A673 (cell line): ENCODE measurements around the gene NLN. TPM values are rescaled to one million over a fixed set of nuclear protein-coding genes. Genes with fewer than 3 reads are reported as not detected.

ENCODE experiments used
- BruUV-seq: library from RNA; stranded (reverse); fragments of 400-500 nt; replicated peaks from 2 replicates; lab custom pipeline; 2021; lab: Mats Ljungman, UMichigan
- CTCF ChIA-PET: fragments of 300-600 bp; sonication (Branson Sonifier 250); formaldehyde crosslinking; loops from one replicate; lab custom pipeline; 2022; ENCODE audit warnings: antibody characterized with exemption; lab: Charles Lee
- POLR2A ChIA-PET: fragments of 300-600 bp; sonication (Branson Sonifier 250); formaldehyde crosslinking; loops from one replicate; lab custom pipeline; 2022; ENCODE audit warnings: antibody characterized with exemption; ENCODE audit not compliant: low non-redundant PET; lab: Charles Lee
- DNase-seq: peaks from one replicate; pipeline ENCODE4 v3.0.0-alpha.2; 2015; ENCODE audit warnings: low spot score
- H3K27ac ChIP-seq: fragments of 200-600 bp; sonication (generic); 2 replicates; pipeline ENCODE4 v1.5.1; 2016; ENCODE audit warnings: mixed run types, low read depth, mild to moderate bottlenecking, mixed read lengths, antibody characterized with exemption, low read length; ENCODE audit not compliant: poor library complexity, severe bottlenecking
- H3K27me3 ChIP-seq: fragments of 200-600 bp; sonication (generic); replicated peaks from 2 replicates; pipeline ENCODE4 v1.6.1; 2017; ENCODE audit warnings: mixed run types, low read depth, mild to moderate bottlenecking, mixed read lengths, antibody characterized with exemption, low read length; ENCODE audit not compliant: insufficient read depth, poor library complexity
- H3K36me3 ChIP-seq: fragments of 200-600 bp; sonication (generic); 2 replicates; pipeline ENCODE4 v1.6.1; 2016; ENCODE audit warnings: mixed run types, mild to moderate bottlenecking, mixed read lengths, antibody characterized with exemption, low read length; ENCODE audit not compliant: insufficient read depth, poor library complexity, severe bottlenecking
- H3K4me1 ChIP-seq: fragments of 200-600 bp; sonication (generic); 2 replicates; pipeline ENCODE4 v1.6.1; 2017; ENCODE audit warnings: mixed run types, mild to moderate bottlenecking, mixed read lengths, antibody characterized with exemption, low read length; ENCODE audit not compliant: insufficient read depth, poor library complexity, severe bottlenecking
- H3K4me3 ChIP-seq: fragments of 200-600 bp; sonication (generic); 2 replicates; pipeline ENCODE4 v1.5.1; 2016; ENCODE audit warnings: low read depth, mixed run types, mild to moderate bottlenecking, mixed read lengths, low read length; ENCODE audit not compliant: poor library complexity, severe bottlenecking
- H3K9me3 ChIP-seq: fragments of 200-600 bp; sonication (generic); 2 replicates; pipeline ENCODE4 v1.6.1; 2016; ENCODE audit warnings: mixed run types, low read depth, mild to moderate bottlenecking, mixed read lengths, antibody characterized with exemption, low read length; ENCODE audit not compliant: poor library complexity, severe bottlenecking
- EZH2 ChIP-seq: fragments of 200-600 bp; sonication (generic); IDR thresholded peaks from 2 replicates; pipeline ENCODE4 v1.6.1; 2017; ENCODE audit warnings: borderline replicate concordance, low read depth, mild to moderate bottlenecking, mixed read lengths, antibody characterized with exemption, low read length; ENCODE audit not compliant: poor library complexity, severe bottlenecking
- intact Hi-C: fragments of 100-400 bp; cut with micrococcal nuclease; formaldehyde crosslinking; loops from one replicate; pipeline ENCODE4 v1.10.0; 2022; ENCODE audit not compliant: unreplicated experiment
- total RNA-seq: library from RNA; stranded (reverse); gene quantifications from 2 replicates; pipeline ENCODE4 v1.2.3, GENCODE V29; 2021
- TF ChIP-seq, protein P1 (sequence below): fragments of 300-800, 200-600 bp; sonication (generic); conservative IDR thresholded peaks from 2 replicates; pipeline ENCODE4 v1.5.1; 2017; ENCODE audit warnings: low read depth, mild to moderate bottlenecking, antibody characterized with exemption, low read length, moderate library complexity, mixed read lengths

Gene NLN
- total RNA-seq, 1 experiment from 2014 or later: 99.9 TPM

DNA sequence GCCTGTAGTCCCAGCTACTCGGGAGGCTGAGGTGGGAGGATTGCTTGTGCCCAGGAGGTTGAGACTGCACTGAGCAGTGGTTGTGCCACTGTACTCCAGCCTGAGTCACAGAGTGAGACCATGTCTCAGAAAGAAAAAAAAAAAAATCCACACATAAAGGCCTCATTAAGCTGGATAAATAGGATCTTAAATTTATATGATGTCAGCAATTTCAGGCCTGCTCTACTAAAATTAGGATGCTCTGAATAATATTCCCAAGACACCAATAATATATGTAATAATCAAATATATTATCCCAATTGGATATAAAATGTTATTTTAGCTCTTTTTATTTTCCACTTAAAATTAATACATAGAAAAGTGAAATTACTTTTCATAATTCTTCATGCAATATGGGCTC, 43.6 kb downstream of the NLN start:
- BruUV-seq: no TSS peak
- H3K4me1 ChIP-seq: no peaks in the 10 kb centered on the region
- H3K4me3 ChIP-seq: no peak overlapping the region
- ChIA-PET CTCF (no interaction called here), POLR2A (no interaction called here)
- intact Hi-C loops: no loop called here
- H3K27ac ChIP-seq: no peak overlapping the region
- peaks cover 15% of the 10 kb centered on the region for H3K36me3 ChIP-seq
- no peak for DNase-seq
- no peaks in the 10 kb centered on the region for H3K9me3 ChIP-seq
- no peak for TF ChIP-seq EZH2
- TF ChIP-seq, protein P1, sequence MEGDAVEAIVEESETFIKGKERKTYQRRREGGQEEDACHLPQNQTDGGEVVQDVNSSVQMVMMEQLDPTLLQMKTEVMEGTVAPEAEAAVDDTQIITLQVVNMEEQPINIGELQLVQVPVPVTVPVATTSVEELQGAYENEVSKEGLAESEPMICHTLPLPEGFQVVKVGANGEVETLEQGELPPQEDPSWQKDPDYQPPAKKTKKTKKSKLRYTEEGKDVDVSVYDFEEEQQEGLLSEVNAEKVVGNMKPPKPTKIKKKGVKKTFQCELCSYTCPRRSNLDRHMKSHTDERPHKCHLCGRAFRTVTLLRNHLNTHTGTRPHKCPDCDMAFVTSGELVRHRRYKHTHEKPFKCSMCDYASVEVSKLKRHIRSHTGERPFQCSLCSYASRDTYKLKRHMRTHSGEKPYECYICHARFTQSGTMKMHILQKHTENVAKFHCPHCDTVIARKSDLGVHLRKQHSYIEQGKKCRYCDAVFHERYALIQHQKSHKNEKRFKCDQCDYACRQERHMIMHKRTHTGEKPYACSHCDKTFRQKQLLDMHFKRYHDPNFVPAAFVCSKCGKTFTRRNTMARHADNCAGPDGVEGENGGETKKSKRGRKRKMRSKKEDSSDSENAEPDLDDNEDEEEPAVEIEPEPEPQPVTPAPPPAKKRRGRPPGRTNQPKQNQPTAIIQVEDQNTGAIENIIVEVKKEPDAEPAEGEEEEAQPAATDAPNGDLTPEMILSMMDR: no peak
- no peaks in the 10 kb centered on the region for H3K27me3 ChIP-seq

DNA sequence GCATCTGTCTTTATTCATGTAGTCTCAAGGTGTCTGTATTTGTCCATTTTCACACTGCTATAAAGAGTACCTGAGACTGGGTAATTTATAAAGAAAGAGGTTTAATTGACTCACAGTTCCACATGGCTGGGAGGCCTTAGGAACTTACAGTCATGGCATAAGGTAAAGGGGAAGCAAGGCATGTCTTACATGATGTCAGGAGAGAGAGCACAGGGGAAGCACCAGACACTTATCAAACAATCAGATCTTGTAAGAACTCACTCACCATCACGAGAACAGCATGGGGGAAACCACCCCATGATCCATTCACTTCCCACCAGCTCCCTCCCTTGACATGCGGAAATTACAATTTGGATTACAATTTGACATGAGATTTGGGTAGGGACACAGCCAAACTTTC, 44.2 kb downstream of the NLN start:
- Histone ChIP-seq H3K27ac (no peak overlapping the region), H3K4me3 (no peak overlapping the region), H3K36me3 (peaks cover 15% of the 10 kb centered on the region), H3K9me3 (no peaks in the 10 kb centered on the region), H3K27me3 (no peaks in the 10 kb centered on the region), H3K4me1 (no peaks in the 10 kb centered on the region)
- intact Hi-C loops: no loop called here
- no peak for DNase-seq
- no TSS peak for BruUV-seq
- TF ChIP-seq, protein P1: no peak
- no peak for TF ChIP-seq EZH2
- CTCF ChIA-PET: no interaction called here
- POLR2A ChIA-PET: no interaction called here

DNA sequence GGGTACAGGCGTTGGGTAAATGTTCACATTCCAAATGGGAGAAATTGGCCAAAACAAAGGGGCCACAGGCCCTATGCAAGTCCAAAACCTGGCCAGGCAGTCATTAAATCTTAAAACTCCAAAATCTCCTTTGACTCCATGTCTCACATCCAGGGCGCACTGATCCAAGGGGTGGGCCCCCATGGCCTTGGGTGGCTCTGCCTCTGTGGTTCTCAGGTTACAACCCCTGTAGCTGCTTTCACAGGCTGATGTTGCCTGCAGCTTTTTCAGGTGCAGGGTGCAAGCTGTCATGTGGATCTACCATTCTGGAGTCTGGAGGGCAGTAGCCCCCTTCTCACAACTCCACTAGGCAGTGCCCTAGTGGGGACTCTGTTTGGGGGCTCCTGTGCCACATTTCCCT, 44.8 kb downstream of the NLN start:
- intact Hi-C loops: no loop called here
- H3K9me3 ChIP-seq: no peaks in the 10 kb centered on the region
- ChIA-PET POLR2A (no interaction called here), CTCF (no interaction called here)
- H3K36me3 ChIP-seq: peaks cover 15% of the 10 kb centered on the region
- H3K4me3 ChIP-seq: no peak overlapping the region
- no peak overlapping the region for H3K27ac ChIP-seq
- H3K4me1 ChIP-seq: no peaks in the 10 kb centered on the region
- H3K27me3 ChIP-seq: no peaks in the 10 kb centered on the region
- BruUV-seq: no TSS peak
- TF ChIP-seq, protein P1: no peak
- TF ChIP-seq EZH2: no peak
- no peak for DNase-seq
